Erythroblast (primary cell): ENCODE data around the gene PSMA4.
A peak's percentile ranks its signal among the peaks of the same experiment; 100 is the strongest.
"Not testable (repeated sequence)": the region's sequence is repeated elsewhere in the genome, so short reads cannot be mapped to it uniquely, and the experiment has no call there.

Experiments
- DNase-seq, 2 experiments: peaks; one replicate each; lab custom pipeline; 2025; lab: John Stamatoyannopoulos, UW
- GATA1 ChIP-seq: IDR thresholded peaks from 2 replicates; pipeline ENCODE4 v1.6.1; 2011; ENCODE audit warnings: low read depth, mild to moderate bottlenecking, control low read depth, low read length, moderate library complexity
- POLR2A ChIP-seq: IDR thresholded peaks from 2 replicates; pipeline ENCODE4 v1.6.1; 2011; ENCODE audit warnings: mild to moderate bottlenecking, low read length

Gene PSMA4

DNA sequence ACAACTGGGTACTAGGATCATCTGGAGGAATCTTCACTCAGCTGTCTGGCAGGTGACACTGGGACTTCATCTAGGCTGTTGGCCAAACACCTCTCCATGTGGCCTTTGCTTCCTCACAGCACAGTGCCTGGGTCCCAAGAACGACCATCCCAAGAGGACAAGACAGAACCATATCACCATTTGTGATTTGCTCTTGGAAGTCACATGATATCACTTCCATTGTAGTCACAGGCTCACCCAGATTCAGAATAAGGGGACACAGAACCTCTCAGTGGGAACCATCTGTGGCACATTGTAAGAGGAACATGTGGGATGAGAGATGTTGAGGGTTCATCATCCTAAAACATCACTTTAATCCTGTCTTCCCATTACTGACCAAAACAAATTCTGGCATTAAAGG is 1.9 kb upstream of the PSMA4 start:
- TF ChIP-seq GATA1 (no peak), POLR2A (no peak)
- DNase-seq, result no peak

DNA sequence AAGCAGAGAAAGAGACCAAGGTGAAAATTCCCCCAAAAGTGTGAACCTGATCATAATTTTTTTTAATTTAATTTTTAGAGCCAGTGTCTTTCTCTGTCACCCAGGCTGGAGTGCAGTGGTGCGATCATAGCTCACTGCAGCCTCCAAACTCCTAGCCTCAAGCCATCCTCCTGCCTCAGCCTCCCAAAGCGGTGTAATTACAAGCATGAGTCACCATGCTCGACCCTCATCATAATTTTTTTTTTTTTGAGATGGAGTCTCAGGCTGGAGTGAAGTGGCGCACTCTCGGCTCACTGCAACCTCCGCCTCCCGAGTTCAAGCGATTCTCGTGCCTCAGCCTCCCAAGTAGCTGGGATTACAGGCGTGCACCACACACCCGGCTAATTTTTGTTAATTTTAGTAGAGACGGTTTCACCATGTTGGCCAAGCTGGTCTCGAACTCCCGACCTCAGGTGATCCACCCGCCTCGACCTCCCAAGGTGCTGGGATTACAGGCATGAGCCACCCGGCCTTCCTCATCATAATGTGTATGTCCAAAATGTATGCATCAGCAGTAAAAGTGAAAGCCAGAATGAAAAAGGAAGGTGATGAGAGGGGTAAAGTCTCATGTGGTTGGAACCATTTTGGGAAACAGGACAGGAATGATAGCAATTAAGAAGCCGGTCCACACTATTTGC is 642 bp upstream of the PSMA4 start:
- DNase-seq, result not testable (repeated sequence)

DNA sequence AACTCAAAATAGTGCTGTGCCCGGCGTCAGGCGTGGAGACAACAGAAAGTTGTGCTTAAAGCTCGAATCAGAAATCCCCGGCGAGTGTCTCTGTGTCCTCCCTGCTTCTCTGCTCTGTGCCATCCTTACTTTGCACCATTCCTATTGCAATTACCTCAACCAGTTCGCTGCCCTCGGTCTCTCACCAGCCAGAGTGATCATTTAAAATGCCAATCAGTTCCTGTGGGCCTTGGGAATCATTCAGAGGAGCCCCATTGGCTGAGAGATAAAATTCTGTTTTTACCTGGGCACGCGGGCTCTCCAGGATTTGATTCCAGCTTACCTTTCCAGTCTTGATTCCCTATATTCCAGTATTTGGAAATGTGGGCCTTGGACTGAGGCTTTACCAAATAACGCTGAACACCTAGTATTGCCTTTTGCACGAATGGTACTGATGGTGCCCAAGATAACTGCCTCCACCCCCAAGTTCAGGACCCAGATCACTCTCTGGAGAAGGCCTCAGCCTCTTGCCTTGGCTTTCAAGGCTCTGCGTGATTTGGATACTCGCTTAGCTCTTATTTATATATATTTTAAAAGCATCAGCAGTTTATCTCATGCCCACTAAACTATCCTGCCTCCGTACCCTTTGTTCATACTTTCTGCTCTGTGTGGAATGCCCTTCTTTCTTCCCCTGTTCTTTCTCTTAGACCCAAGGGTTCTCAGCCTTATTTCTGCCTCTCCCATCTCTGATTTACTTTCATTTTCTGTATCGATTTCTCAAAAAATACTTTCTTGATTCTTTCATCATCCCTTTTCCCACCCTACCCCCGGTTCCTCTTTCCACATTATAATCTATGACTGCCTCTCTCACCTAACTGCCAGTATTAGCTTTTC is 863 bp downstream of the PSMA4 start:
- no peak for TF ChIP-seq GATA1
- no peak for TF ChIP-seq POLR2A
- DNase-seq, result peak; percentile 51 to 74

DNA sequence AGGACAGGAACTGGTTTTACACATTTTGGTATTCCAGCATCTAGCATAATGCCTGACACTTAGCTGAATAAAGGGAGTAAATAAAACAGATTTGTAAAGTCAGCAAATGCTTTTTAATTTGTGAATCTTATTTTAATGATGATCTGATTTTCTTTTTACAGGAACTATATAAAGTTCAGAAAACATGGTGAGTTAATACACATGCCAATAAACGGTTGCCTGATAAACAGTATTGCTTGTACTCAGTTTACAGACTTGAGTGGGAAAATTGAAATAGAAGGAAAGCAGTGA is 1.4 kb downstream of the PSMA4 start:
- no peak for DNase-seq
- TF ChIP-seq POLR2A (no peak), GATA1 (no peak)

DNA sequence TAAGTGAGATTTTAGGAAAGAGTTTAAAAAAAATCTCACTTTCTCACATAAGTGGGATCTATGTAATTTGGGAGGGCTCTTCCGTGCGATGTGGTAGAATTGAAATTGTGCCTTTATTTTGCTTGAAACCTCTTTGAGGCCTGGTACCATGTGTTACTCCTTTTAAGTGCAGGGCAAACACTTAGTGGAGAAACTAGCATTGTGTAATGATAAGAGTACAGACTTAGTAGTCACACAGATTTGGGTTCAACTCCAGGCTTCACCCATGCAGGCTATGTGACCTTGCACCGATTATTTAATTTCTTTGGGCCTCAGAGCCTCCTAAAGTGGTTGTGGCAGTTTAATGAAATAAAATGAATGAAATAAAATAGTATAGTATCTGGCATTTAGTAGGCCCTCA is 2.4 kb downstream of the PSMA4 start:
- DNase-seq, result no peak
- TF ChIP-seq GATA1 (no peak), POLR2A (no peak)

DNA sequence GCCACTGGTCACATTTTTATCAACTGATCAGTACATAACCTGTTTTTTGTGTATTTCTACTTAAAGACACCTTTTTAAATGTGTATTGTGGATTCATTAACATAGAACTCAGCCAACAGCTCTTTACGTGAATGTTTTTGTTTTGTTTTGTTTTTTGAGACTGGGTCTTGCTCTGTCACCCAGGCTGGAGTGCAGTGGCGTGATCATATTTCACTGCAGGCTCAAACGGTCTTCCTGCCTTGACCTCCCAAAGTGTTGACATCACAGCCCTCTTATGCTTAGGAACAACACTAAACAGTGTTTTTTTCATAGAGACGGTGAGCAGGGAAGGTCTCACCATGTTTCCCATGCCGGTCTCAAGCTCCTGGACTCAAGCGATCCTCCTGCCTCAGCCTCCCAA is 9.9 kb downstream of the PSMA4 start:
- TF ChIP-seq POLR2A, result no peak
- TF ChIP-seq GATA1, result no peak
- DNase-seq, result no peak

DNA sequence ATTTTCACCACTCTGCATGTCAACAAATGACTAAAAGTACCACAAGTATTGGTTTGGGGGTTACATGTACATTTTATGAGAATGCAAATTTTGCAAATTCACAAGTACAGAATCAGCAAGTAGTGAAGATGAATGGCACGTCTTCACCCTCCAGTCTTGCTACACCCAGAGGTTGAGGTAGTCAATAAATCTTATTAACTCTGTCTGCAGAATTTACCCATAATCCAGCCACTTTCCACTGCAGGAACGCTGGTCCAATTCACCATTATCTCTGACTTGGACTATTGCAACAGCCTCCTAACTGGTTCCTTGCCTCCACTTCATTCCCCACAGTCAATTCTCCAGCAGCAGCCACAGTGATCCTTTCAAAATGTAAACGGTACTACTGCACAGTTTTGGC is 10.6 kb downstream of the PSMA4 start:
- TF ChIP-seq POLR2A (no peak), GATA1 (no peak)
- DNase-seq, result no peak

DNA sequence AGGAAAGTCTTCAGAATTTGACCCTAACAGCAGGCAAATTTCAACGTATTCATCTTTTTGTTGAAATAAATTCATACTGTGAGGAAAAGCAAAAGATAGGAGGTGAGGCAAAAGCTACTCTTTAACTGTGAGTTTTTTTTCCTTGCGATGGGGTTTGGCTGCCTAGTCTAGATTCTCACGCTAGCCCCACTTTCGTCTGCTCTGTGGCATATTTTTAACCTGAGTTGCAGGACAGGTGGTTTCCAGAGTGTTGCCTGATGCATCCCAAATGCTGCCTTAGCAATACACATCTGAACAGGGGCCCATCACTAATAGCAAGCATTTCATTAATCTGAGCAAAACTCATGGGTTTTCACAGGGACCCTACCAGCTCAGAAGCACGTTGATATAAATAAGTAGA is 11.7 kb downstream of the PSMA4 start:
- no peak for DNase-seq
- TF ChIP-seq GATA1 (no peak), POLR2A (no peak)

DNA sequence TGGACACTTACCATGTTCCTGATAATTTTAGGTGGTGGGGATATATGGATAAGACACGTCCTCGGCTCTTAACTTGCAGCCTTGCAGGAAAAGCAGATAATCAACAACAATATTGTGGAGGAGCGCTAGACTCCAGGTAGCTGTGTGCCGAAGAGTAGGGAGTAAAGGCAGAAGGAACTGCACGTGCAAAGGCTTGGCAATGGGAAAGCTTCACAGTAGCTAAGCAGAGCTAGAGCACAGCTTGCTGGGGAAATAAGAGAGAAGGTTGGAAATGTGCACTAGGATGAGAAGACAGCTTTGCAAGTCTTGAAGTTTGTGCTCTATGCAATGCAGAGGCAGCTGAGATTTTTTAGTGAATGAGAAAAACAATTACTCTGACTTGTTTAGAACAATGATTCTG is 12.4 kb downstream of the PSMA4 start:
- no peak for DNase-seq
- TF ChIP-seq POLR2A (no peak), GATA1 (no peak)

DNA sequence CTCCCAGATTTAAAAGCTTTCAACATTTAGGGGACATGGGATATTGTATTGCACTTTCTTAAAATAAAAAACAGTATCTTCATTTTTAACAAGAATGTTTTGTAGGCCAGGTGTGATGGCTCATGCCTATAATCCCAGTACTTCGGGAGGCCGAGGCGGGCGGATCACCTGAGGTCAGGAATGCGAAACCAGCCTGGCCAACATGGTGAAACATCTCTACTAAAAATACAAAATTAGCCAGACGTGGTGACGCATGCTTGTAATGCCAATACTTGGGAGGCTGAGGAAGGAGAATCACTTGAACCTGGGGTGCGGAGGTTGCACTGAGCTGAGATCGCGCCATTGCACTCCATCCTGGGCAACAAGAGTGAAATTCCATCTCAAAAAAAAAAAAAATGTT is 20.0 kb downstream of the PSMA4 start:
- not testable (repeated sequence) for DNase-seq

DNA sequence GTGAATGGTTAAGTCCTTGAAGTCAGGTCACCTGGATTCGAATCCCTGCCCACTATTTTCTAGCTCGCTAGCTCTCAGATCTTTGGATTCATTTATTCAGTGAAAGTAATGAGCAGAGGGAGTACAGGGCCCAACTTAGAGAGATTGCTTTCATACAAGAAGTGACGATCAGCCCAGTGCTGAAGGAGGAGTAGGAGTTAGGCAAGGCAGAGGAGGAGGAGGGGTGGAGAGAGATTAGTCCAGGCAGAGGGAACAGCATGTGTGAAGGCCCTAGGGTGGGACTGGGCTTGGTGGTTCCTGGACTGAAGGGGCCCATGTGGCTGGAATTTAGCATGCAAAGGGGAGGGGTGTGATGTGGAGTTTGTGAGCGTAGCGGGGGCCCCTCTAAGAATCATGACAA is 21.2 kb downstream of the PSMA4 start:
- DNase-seq, result no peak
- TF ChIP-seq POLR2A (no peak), GATA1 (no peak)

DNA sequence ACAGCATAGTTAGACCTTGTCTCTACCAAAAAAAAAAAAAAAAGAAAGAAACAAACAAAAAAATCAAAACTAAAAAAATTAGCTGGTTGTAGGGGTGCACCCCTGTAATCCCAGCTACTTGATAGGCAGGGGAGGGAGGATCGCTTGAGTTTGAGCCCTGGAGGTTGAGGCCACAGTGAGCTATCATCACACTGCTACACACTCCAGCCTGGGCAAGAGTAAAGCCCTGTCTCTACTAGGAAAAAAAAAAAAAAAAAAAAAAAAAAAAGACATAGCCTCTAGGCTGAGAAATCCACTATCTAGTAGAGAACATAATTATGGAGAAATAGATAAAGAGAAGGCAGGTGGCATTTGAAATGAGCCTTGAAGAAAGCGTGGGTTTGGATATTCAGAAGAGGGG is 22.8 kb downstream of the PSMA4 start:
- no peak for DNase-seq
- TF ChIP-seq GATA1 (no peak), POLR2A (no peak)

DNA sequence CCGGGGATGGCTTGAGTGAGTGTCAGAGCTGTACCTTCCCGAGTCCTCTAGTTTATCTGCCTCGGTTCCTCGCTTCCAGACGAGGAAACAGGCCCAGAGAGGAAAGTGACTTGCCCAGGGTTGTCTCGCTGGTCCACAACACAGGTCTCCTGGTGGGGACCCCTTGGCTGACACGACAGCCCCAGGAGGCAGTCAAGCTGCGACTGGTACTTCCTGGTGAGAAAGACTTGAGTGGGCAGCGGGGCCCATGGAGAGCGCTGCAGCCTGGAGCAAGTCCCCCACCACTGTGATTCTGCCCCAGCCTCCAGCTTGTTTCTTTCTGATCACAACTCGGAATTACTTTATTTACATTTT is 24.5 kb downstream of the PSMA4 start:
- no peak for TF ChIP-seq GATA1
- no peak for TF ChIP-seq POLR2A
- DNase-seq, result no peak

DNA sequence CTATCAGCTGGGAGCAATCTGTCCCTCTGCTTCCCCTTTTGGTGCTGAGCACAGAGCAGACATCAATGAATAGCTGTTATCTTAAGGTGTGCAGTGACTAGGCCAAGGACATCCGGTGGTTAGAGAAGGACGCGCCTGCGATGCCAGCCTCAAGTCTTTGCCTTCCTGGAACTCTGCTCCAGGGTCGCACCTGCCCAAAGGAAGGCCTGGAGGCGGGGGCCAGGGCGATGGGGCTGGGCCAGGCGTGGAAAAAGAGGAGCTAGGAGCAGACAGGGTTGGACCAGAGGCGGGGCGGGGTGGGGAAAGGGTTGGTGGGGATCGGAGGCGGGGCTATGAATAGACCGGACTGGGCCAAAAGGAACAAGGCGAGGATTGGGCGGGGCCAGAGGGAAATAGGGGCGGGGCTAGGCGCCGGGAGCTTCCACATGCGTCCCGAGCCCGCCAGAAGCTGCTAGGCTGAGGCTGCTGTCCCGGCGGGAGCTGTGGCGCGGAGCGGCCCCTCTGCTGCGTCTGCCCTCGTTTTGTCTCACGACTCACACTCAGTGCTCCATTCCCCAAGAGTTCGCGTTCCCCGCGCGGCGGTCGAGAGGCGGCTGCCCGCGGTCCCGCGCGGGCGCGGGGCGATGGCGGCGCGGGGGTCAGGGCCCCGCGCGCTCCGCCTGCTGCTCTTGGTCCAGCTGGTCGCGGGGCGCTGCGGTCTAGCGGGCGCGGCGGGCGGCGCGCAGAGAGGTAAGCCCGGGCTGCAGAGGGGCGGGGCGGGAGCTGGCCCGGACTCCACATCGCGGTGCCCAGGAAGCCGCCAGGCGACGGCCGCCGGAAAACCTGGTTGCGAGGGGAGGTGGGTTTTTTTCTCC is 25.1 kb downstream of the PSMA4 start, which contains the start of gene CHRNA5:
Gene CHRNA5 (plus strand): TSS at position 424 of the 854 bp plus-strand sequence. CDS start 200 bp downstream, at position 624.
- DNase-seq, result peak; percentile 78 to 83
- no peak for TF ChIP-seq GATA1
- no peak for TF ChIP-seq POLR2A
